ENCODE measurements around the gene GOLGA6L10.
"Not testable (repeated sequence)": the region's sequence is repeated elsewhere in the genome, so short reads cannot be mapped to it uniquely, and the experiment has no call there.

GRCh38 chr15:82349375-82349774 lies at the start of gene GOLGA6L10:
- TF ChIP-seq CTCF (IDR thresholded peaks at IDR 0.05); ZFX (IDR thresholded peaks at IDR 0.05; ENCODE audit: borderline replicate concordance): not testable (repeated sequence)
